Measurements from ENCODE around the gene TRIM62. TPM values are rescaled to one million over a fixed set of nuclear protein-coding genes. Genes with fewer than 3 reads are reported as not detected.
A peak's percentile ranks its signal among the peaks of the same experiment; 100 is the strongest.

Gene TRIM62
- total RNA-seq, 2 donors from 2014 or later: 8.7 to 15.0 TPM

GRCh38 chr1:33162141-33162540 lies 19.7 kb downstream of the TRIM62 start:
- Mint-ChIP-seq H3K4me1 (ENCODE audit: low read depth in 2 of 2) (peaks cover 0 to 17% of the 10 kb centered on the region in 2 donors), H3K4me3 (no peak overlapping the region), H3K27me3 (no peaks in the 10 kb centered on the region), H3K36me3 (no peaks in the 10 kb centered on the region), H3K9me3 (no peaks in the 10 kb centered on the region), H3K27ac (no peak overlapping the region)
- DNase-seq (ENCODE audit: low spot score) (no peak), ATAC-seq (no peak)

DNA sequence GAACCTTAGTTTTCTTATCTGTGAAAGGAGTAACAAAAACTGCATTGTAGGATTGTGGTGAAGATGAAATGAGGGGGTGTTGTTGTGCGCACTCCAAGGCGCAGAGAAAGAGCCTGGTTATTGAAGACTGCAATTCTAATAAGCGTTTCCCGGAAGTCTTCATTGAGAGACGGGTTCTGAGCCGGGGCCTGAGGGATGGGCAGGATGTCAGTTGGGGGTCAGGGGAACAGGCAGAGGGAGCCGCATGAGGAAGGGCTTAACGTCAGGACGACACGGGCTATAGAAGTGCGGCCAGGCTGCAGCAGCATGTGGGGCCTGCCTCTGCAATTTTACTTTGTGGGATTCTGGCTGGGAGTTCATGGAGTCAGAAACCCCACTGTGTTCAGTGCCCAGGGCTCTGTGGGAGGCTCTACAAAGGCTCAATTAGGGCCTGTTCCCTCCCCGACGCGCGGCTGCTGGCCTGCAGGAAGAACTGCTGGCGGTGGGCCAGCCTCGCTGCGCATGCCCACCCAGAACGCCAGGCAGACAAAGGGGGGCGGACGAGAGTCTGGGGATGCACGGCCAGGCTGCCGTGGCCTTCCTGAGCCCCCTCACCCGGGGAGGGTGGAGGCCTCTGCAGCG lies 20.7 kb downstream of the TRIM62 start:
- H3K4me3 Mint-ChIP-seq: no peak overlapping the region
- no peaks in the 10 kb centered on the region for H3K9me3 Mint-ChIP-seq
- H3K4me1 Mint-ChIP-seq (ENCODE audit: low read depth in 2 of 2): peaks cover 0 to 14% of the 10 kb centered on the region in 2 donors
- H3K27ac Mint-ChIP-seq: no peak overlapping the region
- DNase-seq (ENCODE audit: low spot score) (no peak), ATAC-seq (no peak)
- H3K27me3 Mint-ChIP-seq: no peaks in the 10 kb centered on the region
- no peaks in the 10 kb centered on the region for H3K36me3 Mint-ChIP-seq

- no peak for ATAC-seq
- no peak overlapping the region for H3K4me3 Mint-ChIP-seq
- no peaks in the 10 kb centered on the region for H3K9me3 Mint-ChIP-seq
- no peak for DNase-seq (ENCODE audit: low spot score)
- H3K36me3 Mint-ChIP-seq: no peaks in the 10 kb centered on the region
- no peaks in the 10 kb centered on the region for H3K27me3 Mint-ChIP-seq
- no peak overlapping the region for H3K27ac Mint-ChIP-seq
- H3K4me1 Mint-ChIP-seq (ENCODE audit: low read depth in 2 of 2): peaks cover 0 to 11% of the 10 kb centered on the region in 2 donors
Observed at GRCh38 chr1:33159577-33159976, 22.3 kb downstream of the TRIM62 start.

DNA sequence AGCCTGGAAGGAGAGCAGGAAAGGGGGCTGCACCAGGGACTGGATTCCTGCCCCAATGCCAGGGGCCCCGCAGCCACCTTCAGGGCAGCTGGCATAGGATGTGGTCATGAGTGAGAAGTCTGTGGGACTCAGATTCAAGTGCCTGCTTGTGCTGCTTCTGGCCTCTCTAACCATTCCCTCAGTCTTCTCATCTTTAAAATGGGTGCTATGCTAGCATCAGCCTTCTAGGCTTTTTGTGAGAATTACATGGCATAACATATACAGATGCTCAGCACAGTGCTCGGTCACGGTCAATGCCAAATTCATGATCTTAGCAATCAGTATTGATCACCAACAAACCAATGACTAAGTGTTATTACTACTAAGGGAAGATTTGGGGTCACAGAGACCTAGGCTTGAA lies 23.5 kb downstream of the TRIM62 start:
- Mint-ChIP-seq H3K9me3 (no peaks in the 10 kb centered on the region), H3K27ac (no peak overlapping the region), H3K36me3 (no peaks in the 10 kb centered on the region), H3K4me1 (ENCODE audit: low read depth in 2 of 2) (peaks cover 0 to 9% of the 10 kb centered on the region in 2 donors), H3K27me3 (no peaks in the 10 kb centered on the region), H3K4me3 (no peak overlapping the region)
- ATAC-seq (no peak), DNase-seq (ENCODE audit: low spot score) (no peak)

GRCh38 chr1:33157131-33157530 lies 24.7 kb downstream of the TRIM62 start:
- H3K4me3 Mint-ChIP-seq: no peak overlapping the region
- DNase-seq (ENCODE audit: low spot score) (no peak), ATAC-seq (no peak)
- H3K9me3 Mint-ChIP-seq: no peaks in the 10 kb centered on the region
- H3K27me3 Mint-ChIP-seq: no peaks in the 10 kb centered on the region
- H3K36me3 Mint-ChIP-seq: no peaks in the 10 kb centered on the region
- H3K4me1 Mint-ChIP-seq (ENCODE audit: low read depth in 2 of 2): peaks cover 0 to 9% of the 10 kb centered on the region in 2 donors
- no peak overlapping the region for H3K27ac Mint-ChIP-seq

DNA sequence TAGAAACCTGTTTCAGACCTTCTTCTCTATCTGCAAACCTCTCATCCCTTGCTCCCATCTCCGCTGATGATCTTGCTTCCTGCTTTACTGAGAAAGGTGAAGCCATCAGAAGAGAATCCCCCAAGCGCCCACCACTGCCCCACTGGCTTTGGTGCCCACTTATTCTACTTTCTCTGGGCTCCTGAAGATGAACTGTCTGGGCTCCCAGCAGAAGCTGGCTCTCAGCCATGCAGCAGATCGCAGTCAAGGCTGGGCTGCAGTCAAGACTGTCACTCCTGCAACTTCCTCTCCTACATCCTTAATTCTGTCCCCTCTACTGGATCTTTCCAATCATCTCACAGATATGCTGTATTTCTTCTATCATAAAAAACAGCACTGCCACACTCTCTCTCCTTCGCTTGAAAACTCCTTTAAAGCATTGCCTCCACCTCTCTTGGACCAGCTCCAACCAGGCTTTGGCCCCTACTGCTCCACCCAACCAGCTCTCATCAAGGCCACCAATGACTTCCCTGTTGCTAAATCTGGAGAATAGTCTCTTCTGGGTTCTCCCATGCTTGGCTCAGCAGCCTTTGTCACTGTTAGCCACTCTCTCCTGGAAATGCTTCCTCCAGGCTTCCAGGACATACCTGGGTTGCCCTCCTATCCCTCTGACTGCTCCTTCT lies 25.8 kb downstream of the TRIM62 start:
- H3K27me3 Mint-ChIP-seq: no peaks in the 10 kb centered on the region
- H3K36me3 Mint-ChIP-seq: no peaks in the 10 kb centered on the region
- H3K27ac Mint-ChIP-seq: no peak overlapping the region
- peaks cover 0 to 2% of the 10 kb centered on the region in 2 donors for H3K4me1 Mint-ChIP-seq (ENCODE audit: low read depth in 2 of 2)
- H3K9me3 Mint-ChIP-seq: no peaks in the 10 kb centered on the region
- H3K4me3 Mint-ChIP-seq: no peak overlapping the region
- ATAC-seq (no peak), DNase-seq (ENCODE audit: low spot score) (peak; percentile 40)

DNA sequence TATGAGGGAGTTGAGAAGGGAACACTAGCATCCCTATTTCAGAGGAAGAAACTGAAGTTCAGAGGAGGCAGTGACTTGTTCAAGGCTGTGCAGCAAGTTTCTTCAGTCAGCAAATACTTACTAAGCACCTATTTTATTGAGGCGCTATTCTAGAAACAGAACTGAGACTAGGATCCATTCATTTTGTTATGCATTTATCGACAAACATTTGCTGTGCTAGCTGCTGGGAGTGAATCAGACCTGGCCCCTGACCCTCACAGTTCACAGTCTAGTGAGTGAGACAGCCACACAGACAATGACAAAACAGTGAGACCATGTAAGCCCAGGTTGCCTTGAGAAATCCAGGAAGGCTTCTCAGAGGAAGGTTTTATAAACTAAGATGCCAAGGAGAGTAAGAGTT lies 28.2 kb downstream of the TRIM62 start:
- DNase-seq (ENCODE audit: low spot score) (no peak), ATAC-seq (no peak)
- Mint-ChIP-seq H3K27me3 (no peaks in the 10 kb centered on the region), H3K36me3 (no peaks in the 10 kb centered on the region), H3K9me3 (no peaks in the 10 kb centered on the region), H3K4me1 (ENCODE audit: low read depth in 2 of 2) (no peaks in the 10 kb centered on the region), H3K4me3 (no peak overlapping the region), H3K27ac (no peak overlapping the region)

- no peak for ATAC-seq
- Mint-ChIP-seq H3K27ac (no peak overlapping the region), H3K36me3 (no peaks in the 10 kb centered on the region)
Observed at GRCh38 chr1:33152685-33153432, 29.0 kb downstream of the TRIM62 start.

GRCh38 chr1:33151116-33151515 lies 30.7 kb downstream of the TRIM62 start:
- no peak overlapping the region for H3K27ac Mint-ChIP-seq
- no peaks in the 10 kb centered on the region for H3K9me3 Mint-ChIP-seq
- ATAC-seq: peak in 1 of 2 donors; percentile 52
- no peaks in the 10 kb centered on the region for H3K36me3 Mint-ChIP-seq
- no peak overlapping the region for H3K4me3 Mint-ChIP-seq
- H3K4me1 Mint-ChIP-seq (ENCODE audit: low read depth in 2 of 2): peaks cover 0 to 3% of the 10 kb centered on the region in 2 donors
- H3K27me3 Mint-ChIP-seq: no peaks in the 10 kb centered on the region
- no peak for DNase-seq (ENCODE audit: low spot score)

More at GRCh38 chr1:33152685-33153432, 29.0 kb downstream of the TRIM62 start:
- Mint-ChIP-seq H3K9me3 (no peaks in the 10 kb centered on the region), H3K4me1 (ENCODE audit: low read depth in 2 of 2) (no peaks in the 10 kb centered on the region), H3K27me3 (no peaks in the 10 kb centered on the region), H3K4me3 (no peak overlapping the region)
- DNase-seq (ENCODE audit: low spot score): peak; percentile 32

GRCh38 chr1:33150522-33150921 lies 31.3 kb downstream of the TRIM62 start:
- Mint-ChIP-seq H3K27ac (no peak overlapping the region), H3K27me3 (no peaks in the 10 kb centered on the region), H3K9me3 (no peaks in the 10 kb centered on the region), H3K4me1 (ENCODE audit: low read depth in 2 of 2) (peaks cover 0 to 3% of the 10 kb centered on the region in 2 donors), H3K4me3 (no peak overlapping the region), H3K36me3 (no peaks in the 10 kb centered on the region)
- ATAC-seq (no peak), DNase-seq (ENCODE audit: low spot score) (no peak)

DNA sequence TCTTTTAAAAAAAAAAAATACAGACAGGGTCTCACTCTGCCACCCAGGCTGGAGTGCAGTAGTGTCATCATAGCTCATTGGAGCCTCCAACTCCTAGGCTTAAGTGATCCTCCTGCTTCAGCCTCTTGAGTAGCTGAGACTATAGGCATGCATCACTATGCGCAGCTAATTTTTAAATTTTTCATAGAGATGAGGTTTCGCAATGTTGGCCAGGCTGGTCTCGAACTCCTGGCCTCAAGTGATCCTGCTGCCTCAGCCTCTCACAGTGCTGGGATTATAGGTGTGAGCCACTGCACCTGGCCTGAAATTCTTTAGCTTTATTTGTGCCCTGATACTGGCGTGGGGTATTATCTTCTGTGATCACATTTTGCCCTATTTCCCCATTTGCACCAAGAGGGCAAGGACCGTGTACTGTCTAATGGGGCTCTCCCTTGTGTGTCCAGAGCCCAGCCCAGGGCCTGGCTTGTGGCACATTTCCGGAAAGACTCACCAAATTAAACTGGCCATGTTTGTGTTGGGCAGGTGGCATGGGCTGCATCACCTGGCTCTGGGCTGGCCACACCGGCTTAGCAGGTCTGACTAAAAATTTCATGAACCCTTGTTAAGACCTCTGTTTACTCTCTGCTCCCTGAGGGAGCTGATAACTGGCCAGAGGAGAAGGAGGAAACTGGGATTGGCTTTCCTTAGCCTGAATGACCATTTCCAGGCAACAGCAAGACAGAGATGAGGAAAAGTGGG lies 32.2 kb downstream of the TRIM62 start:
- Mint-ChIP-seq H3K4me3 (no peak overlapping the region), H3K36me3 (no peaks in the 10 kb centered on the region), H3K27me3 (no peaks in the 10 kb centered on the region), H3K4me1 (ENCODE audit: low read depth in 2 of 2) (peaks cover 0 to 3% of the 10 kb centered on the region in 2 donors), H3K27ac (no peak overlapping the region), H3K9me3 (no peaks in the 10 kb centered on the region)
- ATAC-seq (no peak), DNase-seq (ENCODE audit: low spot score) (peak; percentile 16)

GRCh38 chr1:33148615-33149014 lies 33.2 kb downstream of the TRIM62 start:
- DNase-seq (ENCODE audit: low spot score) (no peak), ATAC-seq (no peak)
- no peaks in the 10 kb centered on the region for H3K36me3 Mint-ChIP-seq
- H3K4me3 Mint-ChIP-seq: no peak overlapping the region
- peaks cover 0 to 3% of the 10 kb centered on the region in 2 donors for H3K4me1 Mint-ChIP-seq (ENCODE audit: low read depth in 2 of 2)
- H3K9me3 Mint-ChIP-seq: no peaks in the 10 kb centered on the region
- H3K27me3 Mint-ChIP-seq: no peaks in the 10 kb centered on the region
- H3K27ac Mint-ChIP-seq: no peak overlapping the region

- Mint-ChIP-seq H3K36me3 (no peaks in the 10 kb centered on the region), H3K4me1 (ENCODE audit: low read depth in 2 of 2) (peaks cover 0 to 3% of the 10 kb centered on the region in 2 donors), H3K27ac (no peak overlapping the region), H3K4me3 (no peak overlapping the region), H3K9me3 (no peaks in the 10 kb centered on the region), H3K27me3 (no peaks in the 10 kb centered on the region)
- ATAC-seq: no peak
- DNase-seq (ENCODE audit: low spot score): no peak
Observed at GRCh38 chr1:33147997-33148314, 33.9 kb downstream of the TRIM62 start.
